GM12878 (cell line): Measurements from ENCODE around the gene HSPBP1. TPM values are rescaled to one million over a fixed set of nuclear protein-coding genes. Genes with fewer than 3 reads are reported as not detected.

Experiments used
- ATAC-seq: fragments of 200-7000 bp; cut with Tn5 transposase; 3 replicates; pipeline ENCODE4 v1.9.1; 2020; ENCODE audit warnings: mild to moderate bottlenecking, moderate library complexity
- BruUV-seq: library from RNA; stranded (reverse); fragments of 400-500 nt; replicated peaks from 2 replicates; lab custom pipeline; 2021; lab: Mats Ljungman, UMichigan
- CTCF ChIA-PET: fragments of 300-600 bp; sonication (Branson Sonifier 250); formaldehyde crosslinking; extraction: SDS; loops from one replicate; lab custom pipeline; 2021; ENCODE audit warnings: inconsistent platforms; lab: Yijun Ruan, JAX
- POLR2A ChIA-PET: fragments of 350-600 bp; formaldehyde crosslinking; extraction: SDS; loops from one replicate; lab custom pipeline; 2021; ENCODE audit warnings: inconsistent platforms; lab: Charles Lee
- RAD21 ChIA-PET: fragments of 300-600 bp; sonication (Branson Sonifier 250); formaldehyde crosslinking; loops from one replicate; lab custom pipeline; 2023; ENCODE audit warnings: antibody characterized with exemption; ENCODE audit not compliant: unreplicated experiment; lab: Charles Lee
- SMC1A ChIA-PET: fragments of 300-600 bp; sonication (Branson Sonifier 250); formaldehyde crosslinking; loops from one replicate; lab custom pipeline; 2023; ENCODE audit not compliant: unreplicated experiment, uncharacterized antibody; lab: Charles Lee
- DNase-seq: peaks from one replicate; pipeline ENCODE4 v3.0.0-alpha.2; 2011; ENCODE audit warnings: low read depth, low spot score
- FAIRE-seq: peaks from 3 replicates; lab custom pipeline; 2011; peaks lifted over from hg19 to GRCh38; lab: Jason Lieb, UNC
- H2AFZ ChIP-seq: 2 replicates; pipeline ENCODE4 v1.6.0; 2011; ENCODE audit warnings: low read depth, low read length, control low read depth; ENCODE audit not compliant: control insufficient read depth
- H3K27ac ChIP-seq: 2 replicates; pipeline ENCODE4 v1.5.1; 2011; ENCODE audit warnings: control low read depth; ENCODE audit not compliant: control insufficient read depth, insufficient read depth
- H3K27me3 ChIP-seq, 2 experiments: replicated peaks in 1 of 2; 2 replicates each; pipeline versions ENCODE4 v1.6.0 to v1.6.1; 2011; ENCODE audit warnings: low read length in 1 of 2; ENCODE audit not compliant: control insufficient read depth in 2 of 2, insufficient read depth in 2 of 2
- H3K36me3 ChIP-seq, 2 experiments: 2 replicates each; pipeline ENCODE4 v1.5.1; 2011; ENCODE audit warnings: low read length in 1 of 2; ENCODE audit not compliant: control insufficient read depth in 2 of 2, insufficient read depth in 2 of 2
- H3K4me1 ChIP-seq: 2 replicates; pipeline ENCODE4 v1.6.1; 2011; ENCODE audit warnings: mild to moderate bottlenecking, low read length, moderate library complexity, mixed read lengths; ENCODE audit not compliant: control insufficient read depth, insufficient read depth
- H3K4me2 ChIP-seq: 2 replicates; pipeline ENCODE4 v1.6.0; 2011; ENCODE audit warnings: control low read depth; ENCODE audit not compliant: control insufficient read depth, insufficient read depth
- H3K4me3 ChIP-seq: fragments of 200-600 bp; sonication (generic); 2 replicates; pipeline ENCODE4 v1.5.1; 2016
- H3K79me2 ChIP-seq: 2 replicates; pipeline ENCODE4 v1.6.0; 2011; ENCODE audit warnings: low read length; ENCODE audit not compliant: control insufficient read depth, insufficient read depth
- H3K9ac ChIP-seq: 2 replicates; pipeline ENCODE4 v1.8.0; 2011; ENCODE audit warnings: low read length, control low read depth, mixed read lengths; ENCODE audit not compliant: control insufficient read depth, insufficient read depth
- H3K9me3 ChIP-seq: replicated peaks from 3 replicates; pipeline ENCODE4 v1.5.1; 2011; ENCODE audit warnings: mild to moderate bottlenecking, low read length; ENCODE audit not compliant: control insufficient read depth, insufficient read depth
- H4K20me1 ChIP-seq: 2 replicates; pipeline ENCODE4 v1.6.0; 2011; ENCODE audit not compliant: control insufficient read depth, insufficient read depth
- E2F4 ChIP-seq: IDR thresholded peaks from 2 replicates; pipeline ENCODE4 v1.6.1; 2012; ENCODE audit warnings: low read depth, low read length, improper control_type of control experiment
- ESRRA ChIP-seq: IDR thresholded peaks from 2 replicates; pipeline ENCODE4 v1.6.1; 2012; ENCODE audit warnings: mild to moderate bottlenecking, low read length, improper control_type of control experiment
- FOXM1 ChIP-seq: IDR thresholded peaks from 2 replicates; pipeline ENCODE4 v1.6.1; 2012; ENCODE audit warnings: low read depth, mild to moderate bottlenecking, inconsistent platforms, low read length, moderate library complexity
- PAX5 ChIP-seq: IDR thresholded peaks from 2 replicates; pipeline ENCODE4 v1.6.1; 2011; ENCODE audit warnings: low read depth, low read length, borderline replicate concordance
- SMC3 ChIP-seq: IDR thresholded peaks from 2 replicates; pipeline ENCODE4 v1.6.1; 2011; ENCODE audit warnings: low read length, improper control_type of control experiment, borderline replicate concordance
- STAT1 ChIP-seq: fragments of 450-650 bp; conservative IDR thresholded peaks from 2 replicates; pipeline ENCODE4 v1.6.1; 2014; ENCODE audit warnings: antibody characterized with exemption, mild to moderate bottlenecking
- TAF1 ChIP-seq: IDR thresholded peaks from 2 replicates; pipeline ENCODE4 v1.6.1; 2011; ENCODE audit warnings: mild to moderate bottlenecking, low read depth, low read length, borderline replicate concordance
- ZBTB11 ChIP-seq: fragments of 450-650 bp; formaldehyde crosslinking; IDR thresholded peaks from 2 replicates; pipeline ENCODE4 v1.5.0; 2022; ENCODE audit warnings: mild to moderate bottlenecking, missing genetic modification characterization
- WGBS: methylation state at CpG from one replicate; pipeline ENCODE4 v1.1.6; 2016; ENCODE audit warnings: low lambda C conversion rate; ENCODE audit not compliant: insufficient replicate concordance, insufficient coverage; ENCODE audit errors: missing lambda C conversion rate; 5-methylcytosine and 5-hydroxymethylcytosine counted together
- in situ Hi-C: fragments of 300-500 bp; cut with MboI; formaldehyde crosslinking; loops from 9 replicates; pipeline ENCODE4 v1.14.3; 2018; ENCODE audit warnings: mixed read lengths
- intact Hi-C: fragments of 100-400 bp; cut with micrococcal nuclease; formaldehyde crosslinking; loops from one replicate; pipeline ENCODE4 v1.14.2; 2022; ENCODE audit not compliant: unreplicated experiment
- polyA plus RNA-seq, 11 experiments: library from polyadenylated mRNA; depleted of rRNA in 4 of 11; unstranded in 6 of 11; stranded (reverse) in 5 of 11; fragments of >200 nt; fragmentation: Nextera tagmentation in 4 of 11; fragmentation: Illumina TruSeq in 1 of 11; extraction: Ambion mirVana in 4 of 11; extraction: Trizol in 1 of 11; gene quantifications; 1 replicate in 1 of 11; 2 replicates in 10 of 11; pipeline versions ENCODE4 v1.2.1 to v1.2.3, GENCODE V29; 2011 to 2016; ENCODE audit warnings: inconsistent platforms in 2 of 11, missing spikeins in 2 of 11, low read depth in 1 of 11
- total RNA-seq, 4 experiments: library from RNA; depleted of rRNA in 3 of 4; stranded (reverse); fragments of >200 nt in 3 of 4; fragmentation: Illumina TruSeq in 1 of 4; extraction: Trizol in 1 of 4; gene quantifications; 2 replicates each; pipeline versions ENCODE4 v1.2.1 to v1.2.3, GENCODE V29; 2013 to 2021
- TF ChIP-seq, protein P1 (sequence below), 3 experiments: IDR thresholded peaks in 2 of 3; conservative IDR thresholded peaks in 1 of 3; 2 replicates each; pipeline ENCODE4 v1.5.1; 2011; ENCODE audit warnings: low read depth in 3 of 3, low read length in 3 of 3, mild to moderate bottlenecking in 3 of 3, control low read depth in 2 of 3, moderate library complexity in 2 of 3, inconsistent platforms in 1 of 3, mixed read lengths in 1 of 3; ENCODE audit not compliant: control insufficient read depth in 2 of 3, insufficient read depth in 1 of 3; ENCODE audit errors: extremely low read depth in 1 of 3
- TF ChIP-seq, protein P2 (sequence below): fragments of 450-650 bp; IDR thresholded peaks from 2 replicates; pipeline ENCODE4 v1.6.1; 2016; ENCODE audit warnings: mild to moderate bottlenecking
- TF ChIP-seq, protein P3 (sequence below): IDR thresholded peaks from 2 replicates; pipeline ENCODE4 v1.6.1; 2011; ENCODE audit warnings: low read depth, low read length, improper control_type of control experiment, borderline replicate concordance

The HSPBP1 gene
- total and polyA plus RNA-seq, 10 of the 15 experiments (the other 5 are each of a cell fraction or from before 2014, with no cell fraction given): 0.18 to 83.3 (median 23.0) TPM

- TF ChIP-seq, protein P1, sequence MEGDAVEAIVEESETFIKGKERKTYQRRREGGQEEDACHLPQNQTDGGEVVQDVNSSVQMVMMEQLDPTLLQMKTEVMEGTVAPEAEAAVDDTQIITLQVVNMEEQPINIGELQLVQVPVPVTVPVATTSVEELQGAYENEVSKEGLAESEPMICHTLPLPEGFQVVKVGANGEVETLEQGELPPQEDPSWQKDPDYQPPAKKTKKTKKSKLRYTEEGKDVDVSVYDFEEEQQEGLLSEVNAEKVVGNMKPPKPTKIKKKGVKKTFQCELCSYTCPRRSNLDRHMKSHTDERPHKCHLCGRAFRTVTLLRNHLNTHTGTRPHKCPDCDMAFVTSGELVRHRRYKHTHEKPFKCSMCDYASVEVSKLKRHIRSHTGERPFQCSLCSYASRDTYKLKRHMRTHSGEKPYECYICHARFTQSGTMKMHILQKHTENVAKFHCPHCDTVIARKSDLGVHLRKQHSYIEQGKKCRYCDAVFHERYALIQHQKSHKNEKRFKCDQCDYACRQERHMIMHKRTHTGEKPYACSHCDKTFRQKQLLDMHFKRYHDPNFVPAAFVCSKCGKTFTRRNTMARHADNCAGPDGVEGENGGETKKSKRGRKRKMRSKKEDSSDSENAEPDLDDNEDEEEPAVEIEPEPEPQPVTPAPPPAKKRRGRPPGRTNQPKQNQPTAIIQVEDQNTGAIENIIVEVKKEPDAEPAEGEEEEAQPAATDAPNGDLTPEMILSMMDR (IDR thresholded peaks at IDR 0.05 in 2 of 3, conservative IDR thresholded peaks at IDR 0.05 in 1 of 3; ENCODE audit: control insufficient read depth in 2 of 3, extremely low read depth in 1 of 3, insufficient read depth in 1 of 3, low read depth in 3 of 3, low read length in 3 of 3): no peak
Measured at GRCh38 chr19:55249841-55250240, 30.1 kb downstream of the HSPBP1 start (continued).

GRCh38 chr19:55248704-55249103 lies 31.2 kb downstream of the HSPBP1 start:
- ChIA-PET CTCF (interaction anchor here (1.0 kb wide), 1 partner anchor 43 kb away, joined by 3 read pairs; no protein-coding TSS in a partner anchor), SMC1A (interaction anchor here (1.0 kb wide), 1 partner anchor 11 kb away, joined by 3 read pairs; no protein-coding TSS in a partner anchor), RAD21 (no interaction called here), POLR2A (interaction anchor here (1.7 kb wide), 1 partner anchor 135 kb away, joined by 3 read pairs; the partner anchor contains the start of gene TMEM238)
- no peak for ATAC-seq
- in situ Hi-C loops (no loop called here), intact Hi-C loops (no loop called here)
- no peak overlapping the region for H2AFZ ChIP-seq
- H3K4me1 ChIP-seq: peaks cover 22% of the 10 kb centered on the region
- H3K27me3 ChIP-seq: no peaks in the 10 kb centered on the region
- no peak overlapping the region for H3K4me2 ChIP-seq
- H3K79me2 ChIP-seq: peaks cover 59% of the 10 kb centered on the region
- peaks cover 19 to 52% of the 10 kb centered on the region in 2 experiments for H3K36me3 ChIP-seq
- no peak for DNase-seq
- peaks cover 3% of the 10 kb centered on the region; the same call in 1 of the 2 replicates for H4K20me1 ChIP-seq
- WGBS: 83% methylated on average over 9 of the region's 9 CpGs
- BruUV-seq: no TSS peak
- no peaks in the 10 kb centered on the region for H3K9me3 ChIP-seq
- no peak for FAIRE-seq
- no peak overlapping the region for H3K9ac ChIP-seq
- no peak overlapping the region for H3K27ac ChIP-seq
- no peak overlapping the region for H3K4me3 ChIP-seq
- TF ChIP-seq TAF1: no peak
- TF ChIP-seq SMC3: no peak
- TF ChIP-seq, protein P2, sequence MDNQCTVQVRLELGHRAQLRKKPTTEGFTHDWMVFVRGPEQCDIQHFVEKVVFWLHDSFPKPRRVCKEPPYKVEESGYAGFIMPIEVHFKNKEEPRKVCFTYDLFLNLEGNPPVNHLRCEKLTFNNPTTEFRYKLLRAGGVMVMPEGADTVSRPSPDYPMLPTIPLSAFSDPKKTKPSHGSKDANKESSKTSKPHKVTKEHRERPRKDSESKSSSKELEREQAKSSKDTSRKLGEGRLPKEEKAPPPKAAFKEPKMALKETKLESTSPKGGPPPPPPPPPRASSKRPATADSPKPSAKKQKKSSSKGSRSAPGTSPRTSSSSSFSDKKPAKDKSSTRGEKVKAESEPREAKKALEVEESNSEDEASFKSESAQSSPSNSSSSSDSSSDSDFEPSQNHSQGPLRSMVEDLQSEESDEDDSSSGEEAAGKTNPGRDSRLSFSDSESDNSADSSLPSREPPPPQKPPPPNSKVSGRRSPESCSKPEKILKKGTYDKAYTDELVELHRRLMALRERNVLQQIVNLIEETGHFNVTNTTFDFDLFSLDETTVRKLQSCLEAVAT: no peak
- TF ChIP-seq ZBTB11 (CRISPR knock-in tag): no peak
- TF ChIP-seq E2F4: no peak
- no peak for TF ChIP-seq STAT1
- TF ChIP-seq, protein P3, sequence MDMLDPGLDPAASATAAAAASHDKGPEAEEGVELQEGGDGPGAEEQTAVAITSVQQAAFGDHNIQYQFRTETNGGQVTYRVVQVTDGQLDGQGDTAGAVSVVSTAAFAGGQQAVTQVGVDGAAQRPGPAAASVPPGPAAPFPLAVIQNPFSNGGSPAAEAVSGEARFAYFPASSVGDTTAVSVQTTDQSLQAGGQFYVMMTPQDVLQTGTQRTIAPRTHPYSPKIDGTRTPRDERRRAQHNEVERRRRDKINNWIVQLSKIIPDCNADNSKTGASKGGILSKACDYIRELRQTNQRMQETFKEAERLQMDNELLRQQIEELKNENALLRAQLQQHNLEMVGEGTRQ: no peak
- TF ChIP-seq ESRRA: no peak
- no peak for TF ChIP-seq PAX5
- TF ChIP-seq FOXM1: no peak
